ENCODE data around the gene CLSTN3.

The CLSTN3 gene

GRCh38 chr12:7142809-7143465, 12.8 kb downstream of the CLSTN3 start:
- no peak overlapping the region for H3K4me3 ChIP-seq (ENCODE audit: low read length)
- TF ChIP-seq ZNF274 (IDR thresholded peaks at IDR 0.05; ENCODE audit: low read depth, low read length): no peak

- no peak overlapping the region for H3K4me3 ChIP-seq (ENCODE audit: low read length)
- TF ChIP-seq ZNF274 (IDR thresholded peaks at IDR 0.05; ENCODE audit: low read depth, low read length): no peak
Measured at GRCh38 chr12:7143564-7143963, 13.4 kb downstream of the CLSTN3 start.

DNA sequence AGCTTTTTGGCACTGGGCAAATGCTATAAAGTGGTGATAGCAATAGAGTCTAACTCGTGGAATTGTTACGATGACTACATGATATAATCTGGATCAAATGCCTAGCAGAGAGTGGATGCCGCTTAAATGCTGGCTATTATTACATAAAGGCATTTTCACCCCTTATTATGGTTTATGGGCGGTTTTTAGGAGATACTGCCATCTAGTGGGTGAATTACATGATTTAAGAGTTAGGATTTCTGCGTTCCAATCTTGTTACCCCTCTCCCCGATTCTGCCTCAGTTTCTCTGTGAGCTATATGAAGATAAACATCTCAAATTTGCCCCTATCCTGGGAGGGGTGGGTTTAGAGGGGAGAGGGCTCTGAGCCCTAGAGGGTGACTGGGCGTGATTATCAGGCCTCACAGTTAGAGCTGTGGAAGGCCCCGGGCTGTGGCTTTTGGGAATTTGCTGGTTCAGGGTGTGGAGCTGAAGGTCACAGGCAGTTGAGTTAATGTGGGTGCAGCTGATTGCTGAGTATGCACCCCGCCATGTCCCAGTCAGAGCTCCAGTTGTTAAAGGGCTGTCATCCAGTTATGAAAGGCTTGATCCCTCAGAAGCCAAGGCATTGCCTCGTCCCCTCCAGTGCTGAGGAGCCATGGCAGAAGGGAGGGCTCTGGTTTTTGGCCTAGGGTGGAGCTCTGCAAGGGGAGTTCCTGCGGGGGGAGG, 14.4 kb downstream of the CLSTN3 start:
- no peak for TF ChIP-seq ZNF274 (IDR thresholded peaks at IDR 0.05; ENCODE audit: low read depth, low read length)
- H3K4me3 ChIP-seq (ENCODE audit: low read length): no peak overlapping the region

DNA sequence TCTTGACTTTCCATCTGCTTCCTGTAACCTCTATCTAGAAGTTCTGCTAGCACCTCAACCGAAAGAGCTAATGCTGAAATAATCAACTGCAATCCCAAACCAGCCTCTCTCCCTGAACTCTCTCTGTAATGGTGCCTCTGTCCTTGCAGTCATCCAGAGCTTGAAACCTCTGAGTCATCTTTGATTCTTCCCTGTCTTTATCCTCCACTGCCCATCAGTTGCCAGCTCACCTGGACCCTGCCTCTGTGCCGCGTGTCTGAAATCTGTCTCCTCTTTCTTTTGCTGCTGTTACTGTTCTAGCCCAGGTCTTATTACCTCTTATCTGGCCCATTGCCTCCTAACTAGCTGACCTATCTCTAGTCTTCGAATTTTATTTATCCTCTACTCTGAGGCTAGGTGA, 15.5 kb downstream of the CLSTN3 start:
- no peak overlapping the region for H3K4me3 ChIP-seq (ENCODE audit: low read length)
- no peak for TF ChIP-seq ZNF274 (IDR thresholded peaks at IDR 0.05; ENCODE audit: low read depth, low read length)

- TF ChIP-seq ZNF274 (IDR thresholded peaks at IDR 0.05; ENCODE audit: low read depth, low read length): no peak
- H3K4me3 ChIP-seq (ENCODE audit: low read length): no peak overlapping the region
Measured at GRCh38 chr12:7146228-7146627, 16.1 kb downstream of the CLSTN3 start.

DNA sequence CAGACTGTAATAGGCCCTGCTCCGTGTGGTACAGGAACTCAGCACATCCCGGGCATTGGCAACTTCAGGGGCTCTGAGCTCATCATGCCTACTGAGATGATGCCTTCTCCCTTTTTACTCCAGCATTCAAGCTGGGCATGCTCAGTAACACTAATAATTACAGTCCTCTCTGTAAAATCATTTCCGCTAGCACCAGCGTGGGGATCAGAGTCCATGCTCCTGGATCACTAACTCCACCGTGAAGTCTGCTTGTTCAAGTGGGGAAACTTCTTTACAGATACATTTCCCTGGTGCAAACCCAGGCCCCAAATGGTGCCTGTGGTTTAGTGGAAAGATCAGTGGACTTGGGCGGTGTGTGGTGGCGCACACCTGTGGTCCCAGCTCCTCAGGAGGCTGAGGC, 16.7 kb downstream of the CLSTN3 start:
- no peak overlapping the region for H3K4me3 ChIP-seq (ENCODE audit: low read length)
- no peak for TF ChIP-seq ZNF274 (IDR thresholded peaks at IDR 0.05; ENCODE audit: low read depth, low read length)

- TF ChIP-seq ZNF274 (IDR thresholded peaks at IDR 0.05; ENCODE audit: low read depth, low read length): no peak
- H3K4me3 ChIP-seq (ENCODE audit: low read length): no peak overlapping the region
Measured at GRCh38 chr12:7150356-7150755, 20.2 kb downstream of the CLSTN3 start.

DNA sequence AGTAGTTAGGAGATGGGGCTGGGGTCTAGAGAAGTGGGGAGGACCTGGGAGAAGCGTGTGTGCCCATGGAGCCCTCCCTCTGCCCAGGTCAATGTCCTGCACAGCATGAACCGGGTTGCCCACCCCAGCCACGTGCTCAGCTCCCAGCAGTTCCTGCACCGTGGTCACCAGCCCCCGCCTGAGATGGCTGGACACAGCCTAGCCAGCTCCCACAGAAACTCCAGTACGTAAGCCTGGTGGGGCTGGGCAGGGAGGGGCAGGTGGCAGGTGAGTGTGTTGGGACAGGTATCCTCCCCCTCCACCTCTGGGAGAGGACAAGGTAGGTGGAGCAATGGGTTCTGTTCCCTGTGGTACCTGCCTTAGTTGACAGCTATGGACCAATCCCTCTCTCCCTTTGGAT, 20.7 kb downstream of the CLSTN3 start:
- no peak overlapping the region for H3K4me3 ChIP-seq (ENCODE audit: low read length)
- no peak for TF ChIP-seq ZNF274 (IDR thresholded peaks at IDR 0.05; ENCODE audit: low read depth, low read length)

- H3K4me3 ChIP-seq (ENCODE audit: low read length): no peak overlapping the region
- no peak for TF ChIP-seq ZNF274 (IDR thresholded peaks at IDR 0.05; ENCODE audit: low read depth, low read length)
Measured at GRCh38 chr12:7151532-7151931, 21.4 kb downstream of the CLSTN3 start.

- H3K4me3 ChIP-seq (ENCODE audit: low read length): no peak overlapping the region
- TF ChIP-seq ZNF274 (IDR thresholded peaks at IDR 0.05; ENCODE audit: low read depth, low read length): no peak
Measured at GRCh38 chr12:7152818-7153217, 22.6 kb downstream of the CLSTN3 start.

- H3K4me3 ChIP-seq (ENCODE audit: low read length): no peak overlapping the region
- TF ChIP-seq ZNF274 (IDR thresholded peaks at IDR 0.05; ENCODE audit: low read depth, low read length): no peak
Measured at GRCh38 chr12:7154042-7154441, 23.9 kb downstream of the CLSTN3 start.

DNA sequence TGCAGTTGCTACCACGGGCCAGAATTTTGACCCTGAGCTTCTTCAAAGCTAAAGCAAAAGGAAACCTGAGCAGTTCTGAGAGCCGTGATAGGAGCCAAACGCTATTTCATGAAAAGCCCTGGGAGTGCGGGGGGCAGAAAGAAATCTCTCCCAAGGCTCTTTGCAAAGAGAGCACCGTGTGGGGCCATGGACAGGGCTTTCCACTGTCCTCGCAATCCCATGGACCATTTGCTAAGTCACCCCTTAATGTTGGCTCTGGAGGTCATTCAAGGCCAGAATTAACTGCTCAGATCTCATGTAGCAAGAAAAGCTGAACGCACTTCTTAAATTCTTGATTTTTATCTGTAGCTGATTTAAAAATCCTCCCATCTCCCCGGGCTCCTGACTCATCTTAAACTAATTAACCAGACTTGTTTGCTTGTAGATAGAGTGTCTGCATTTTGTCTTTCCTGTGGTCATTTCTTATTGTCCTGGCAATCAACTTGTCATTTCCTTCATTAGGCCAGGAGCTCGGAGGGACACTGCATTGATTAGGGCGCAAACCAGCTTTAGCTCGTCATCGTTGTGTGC, 24.8 kb downstream of the CLSTN3 start:
- no peak overlapping the region for H3K4me3 ChIP-seq (ENCODE audit: low read length)
- no peak for TF ChIP-seq ZNF274 (IDR thresholded peaks at IDR 0.05; ENCODE audit: low read depth, low read length)

DNA sequence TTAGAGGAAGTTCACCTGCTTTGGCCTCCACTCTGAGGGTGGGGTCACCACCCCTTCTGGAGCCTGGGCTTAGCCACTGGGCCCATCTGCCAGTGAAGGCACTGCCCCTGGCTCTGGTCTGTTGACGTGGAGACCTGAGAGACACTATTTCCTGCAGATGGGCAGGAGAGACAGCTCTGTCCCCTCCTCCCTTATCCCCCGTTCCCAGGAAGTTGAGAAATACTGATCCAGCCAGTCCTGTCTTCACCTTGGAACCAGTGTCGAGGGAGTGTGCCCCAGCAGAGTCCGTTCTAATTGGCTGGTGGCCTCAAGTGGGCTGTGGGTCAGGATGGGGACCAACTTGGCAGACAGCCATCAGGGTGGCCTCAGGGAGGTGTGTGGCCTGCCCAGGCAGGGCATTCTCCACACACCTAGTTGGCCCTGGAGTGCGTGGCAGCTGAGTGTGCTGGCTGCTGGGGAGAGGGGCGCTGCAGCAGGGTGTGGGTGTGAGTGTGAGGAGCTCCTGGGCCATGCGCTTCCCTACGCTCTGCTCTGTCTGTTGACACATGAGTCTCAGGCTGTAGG, 25.4 kb downstream of the CLSTN3 start:
- no peak overlapping the region for H3K4me3 ChIP-seq (ENCODE audit: low read length)
- no peak for TF ChIP-seq ZNF274 (IDR thresholded peaks at IDR 0.05; ENCODE audit: low read depth, low read length)

DNA sequence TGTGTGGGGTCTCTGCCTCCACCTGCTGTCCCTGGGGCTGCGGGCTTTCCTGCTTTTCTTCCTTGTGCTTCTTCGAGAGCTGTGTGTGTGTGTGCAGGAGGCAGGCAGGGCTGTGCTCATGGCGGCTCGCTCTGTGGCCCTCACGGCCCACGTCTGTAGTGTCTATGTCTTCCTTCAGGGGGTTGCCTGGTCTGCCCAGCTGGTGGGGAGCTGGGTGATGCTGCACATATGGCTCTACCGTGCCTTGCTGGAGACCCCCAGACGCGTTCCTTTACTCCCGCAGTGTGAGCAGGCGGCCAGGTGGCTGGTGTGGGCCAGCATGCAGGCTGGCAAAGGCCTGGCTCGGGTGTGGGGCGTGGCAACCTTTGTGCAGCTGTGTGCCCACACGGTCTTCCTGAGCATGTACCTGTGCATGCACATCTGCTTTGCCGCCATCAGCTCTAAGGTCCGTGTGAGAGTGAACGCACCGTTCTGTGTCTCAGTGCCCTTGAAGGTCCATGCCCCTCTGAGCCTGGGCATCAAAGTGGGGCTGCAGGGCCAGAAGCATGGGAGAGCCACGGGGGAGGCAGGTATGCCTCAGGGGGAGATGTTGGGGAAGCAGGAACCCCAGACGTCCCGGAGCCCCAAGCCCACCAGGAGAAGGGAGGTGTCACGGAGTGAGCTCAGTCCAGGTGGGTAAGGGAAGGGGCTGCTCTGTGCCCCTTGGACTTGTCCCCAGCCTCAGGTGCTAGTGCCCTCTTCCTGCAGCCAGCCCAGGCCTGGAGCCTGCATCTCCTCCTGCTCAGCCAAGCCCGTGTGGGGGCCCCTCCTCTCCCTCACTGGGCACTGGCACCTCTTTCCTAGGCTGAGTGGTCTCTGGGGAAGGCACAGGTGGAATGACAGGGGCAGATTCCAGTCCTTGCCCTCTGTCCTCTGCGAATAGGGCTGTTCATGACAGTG, 26.4 kb downstream of the CLSTN3 start:
- H3K4me3 ChIP-seq (ENCODE audit: low read length): no peak overlapping the region
- no peak for TF ChIP-seq ZNF274 (IDR thresholded peaks at IDR 0.05; ENCODE audit: low read depth, low read length)
